H1 (cell line): ENCODE data around the gene GNAS. TPM values are rescaled to one million over a fixed set of nuclear protein-coding genes. Genes with fewer than 3 reads are reported as not detected.
A peak's percentile ranks its signal among the peaks of the same experiment; 100 is the strongest.

ENCODE experiments used
- CTCF ChIA-PET: fragments of 300-600 bp; sonication (Branson Sonifier 250); formaldehyde crosslinking; loops from one replicate; lab custom pipeline; 2021; ENCODE audit not compliant: partially characterized antibody; lab: Charles Lee
- POLR2A ChIA-PET: fragments of 300-600 bp; sonication (Branson Sonifier 250); formaldehyde crosslinking; loops from one replicate; lab custom pipeline; 2021; ENCODE audit warnings: inconsistent platforms; ENCODE audit not compliant: partially characterized antibody; lab: Charles Lee
- DNase-seq, 2 experiments: peaks; one replicate each; pipeline versions ENCODE4 v3.0.0 to v3.0.0-alpha.2; 2010 to 2022; ENCODE audit warnings: low spot score in 2 of 2, low read depth in 1 of 2, mixed read lengths in 1 of 2
- FAIRE-seq: peaks from 2 replicates; lab custom pipeline; 2011; peaks lifted over from hg19 to GRCh38; lab: Jason Lieb, UNC
- H2AFZ ChIP-seq: 2 replicates; pipeline ENCODE4 v1.8.1; 2012; ENCODE audit warnings: low read length, inconsistent platforms
- H2AK5ac ChIP-seq: 2 replicates; pipeline ENCODE4 v1.6.1; 2013; ENCODE audit warnings: low read depth, low read length
- H2BK120ac ChIP-seq: replicated peaks from 2 replicates; pipeline ENCODE3; 2013; ENCODE audit warnings: low read depth, low read length, inconsistent platforms
- H2BK12ac ChIP-seq: 2 replicates; pipeline ENCODE4 v1.6.1; 2013; ENCODE audit warnings: low read depth, low read length
- H2BK15ac ChIP-seq: 2 replicates; pipeline ENCODE4 v1.6.1; 2013; ENCODE audit warnings: low read length
- H2BK20ac ChIP-seq: 2 replicates; pipeline ENCODE4 v1.6.1; 2013; ENCODE audit warnings: low read length
- H2BK5ac ChIP-seq: 2 replicates; pipeline ENCODE4 v1.6.1; 2013; ENCODE audit warnings: low read depth, low read length
- H3K14ac ChIP-seq: 2 replicates; pipeline ENCODE4 v1.6.1; 2013; ENCODE audit warnings: inconsistent platforms; ENCODE audit not compliant: insufficient read length
- H3K18ac ChIP-seq: 2 replicates; pipeline ENCODE4 v1.6.1; 2013; ENCODE audit warnings: low read length; ENCODE audit errors: extremely low read depth
- H3K23ac ChIP-seq: 2 replicates; pipeline ENCODE4 v1.6.1; 2013; ENCODE audit warnings: inconsistent platforms; ENCODE audit not compliant: insufficient read length
- H3K23me2 ChIP-seq: 2 replicates; pipeline ENCODE4 v1.6.1; 2013; ENCODE audit warnings: low read depth, low read length
- H3K27ac ChIP-seq: 2 replicates; pipeline ENCODE4 v1.6.1; 2011; ENCODE audit warnings: low read depth, low read length, inconsistent platforms
- H3K27me3 ChIP-seq, 4 experiments: replicated peaks in 1 of 4; 1 replicate in 1 of 4; 2 replicates in 3 of 4; pipeline versions ENCODE4 v1.6.1 to v1.8.1; 2011 to 2013; ENCODE audit warnings: low read length in 3 of 4, mild to moderate bottlenecking in 3 of 4, inconsistent platforms in 2 of 4, mixed read lengths in 2 of 4, moderate library complexity in 1 of 4; ENCODE audit not compliant: control insufficient read depth in 3 of 4, insufficient read depth in 3 of 4; ENCODE audit errors: extremely low read depth in 1 of 4
- H3K36me3 ChIP-seq, 4 experiments: 2 replicates each; pipeline versions ENCODE4 v1.6.1 to v1.8.1; 2011 to 2013; ENCODE audit warnings: mild to moderate bottlenecking in 4 of 4, low read length in 3 of 4, moderate library complexity in 2 of 4, control low read depth in 1 of 4, inconsistent platforms in 1 of 4; ENCODE audit not compliant: insufficient read depth in 4 of 4, control insufficient read depth in 2 of 4
- H3K4ac ChIP-seq: replicated peaks from 2 replicates; pipeline ENCODE3; 2013; ENCODE audit warnings: low read length, low read depth, mixed read lengths, inconsistent platforms; ENCODE audit not compliant: insufficient read length
- H3K4me1 ChIP-seq, 4 experiments: replicated peaks in 1 of 4; 1 replicate in 1 of 4; 2 replicates in 3 of 4; pipeline versions ENCODE4 v1.6.1 to v1.8.1; 2011 to 2013; ENCODE audit warnings: low read length in 3 of 4, inconsistent platforms in 2 of 4, mixed read lengths in 1 of 4; ENCODE audit not compliant: insufficient read depth in 4 of 4, control insufficient read depth in 3 of 4
- H3K4me2 ChIP-seq, 2 experiments: 2 replicates each; pipeline versions ENCODE4 v1.6.1 to v1.8.1; 2011 to 2013; ENCODE audit warnings: low read depth in 2 of 2, low read length in 2 of 2, control low read depth in 1 of 2, inconsistent platforms in 1 of 2, mild to moderate bottlenecking in 1 of 2; ENCODE audit not compliant: insufficient read depth in 1 of 2
- H3K4me3 ChIP-seq, 4 experiments: fragments of 200-600, 300-600 bp in 1 of 4; sonication (generic), shearing (Covaris generic), sonication (Bioruptor Twin) in 1 of 4; 2 replicates each; pipeline versions ENCODE4 v1.5.1 to v1.8.1; 2011 to 2016; ENCODE audit warnings: low read length in 4 of 4, low read depth in 3 of 4, control low read depth in 2 of 4, inconsistent platforms in 2 of 4, mild to moderate bottlenecking in 2 of 4, mixed read lengths in 1 of 4, moderate library complexity in 1 of 4; ENCODE audit not compliant: insufficient read depth in 2 of 4; ENCODE audit errors: extremely low read depth in 1 of 4
- H3K56ac ChIP-seq: replicated peaks from 2 replicates; pipeline ENCODE3; 2013; ENCODE audit warnings: low read depth, mild to moderate bottlenecking, mixed read lengths, low read length, inconsistent platforms; ENCODE audit not compliant: insufficient read length
- H3K79me1 ChIP-seq: 2 replicates; pipeline ENCODE4 v1.6.1; 2013; ENCODE audit warnings: low read depth, low read length, control low read depth
- H3K79me2 ChIP-seq, 2 experiments: 2 replicates each; pipeline versions ENCODE4 v1.6.1 to v1.8.1; 2012 to 2013; ENCODE audit warnings: low read length in 2 of 2, mild to moderate bottlenecking in 2 of 2, inconsistent platforms in 1 of 2; ENCODE audit not compliant: insufficient read depth in 2 of 2, control insufficient read depth in 1 of 2
- H3K9ac ChIP-seq, 4 experiments: replicated peaks in 1 of 4; 1 replicate in 1 of 4; 2 replicates in 3 of 4; pipeline versions ENCODE4 v1.6.1 to v1.8.1; 2011 to 2013; ENCODE audit warnings: low read depth in 3 of 4, low read length in 3 of 4, control low read depth in 2 of 4, mild to moderate bottlenecking in 2 of 4, moderate library complexity in 2 of 4, inconsistent platforms in 1 of 4; ENCODE audit errors: extremely low read depth in 1 of 4
- H3K9me3 ChIP-seq, 2 experiments: 2 replicates each; pipeline versions ENCODE4 v1.6.1 to v1.8.1; 2012 to 2013; ENCODE audit warnings: mild to moderate bottlenecking in 2 of 2, moderate library complexity in 2 of 2, control low read depth in 1 of 2, inconsistent platforms in 1 of 2, low read depth in 1 of 2, low read length in 1 of 2, mixed read lengths in 1 of 2; ENCODE audit not compliant: insufficient read depth in 2 of 2
- H4K20me1 ChIP-seq, 2 experiments: replicated peaks in 1 of 2; 2 replicates each; pipeline versions ENCODE3 to v1.8.1; 2011 to 2013; ENCODE audit warnings: inconsistent platforms in 2 of 2, low read length in 2 of 2, mild to moderate bottlenecking in 1 of 2; ENCODE audit not compliant: insufficient read depth in 2 of 2, control insufficient read depth in 1 of 2
- H4K5ac ChIP-seq: 2 replicates; pipeline ENCODE4 v1.6.1; 2013; ENCODE audit warnings: low read length, low read depth, mixed read lengths, inconsistent platforms; ENCODE audit not compliant: insufficient read length
- H4K8ac ChIP-seq: 2 replicates; pipeline ENCODE4 v1.8.0; 2013; ENCODE audit warnings: mild to moderate bottlenecking, moderate library complexity, low read length, inconsistent platforms; ENCODE audit not compliant: insufficient read depth; ENCODE audit errors: extremely low read depth
- H4K91ac ChIP-seq: replicated peaks from 2 replicates; pipeline ENCODE3; 2013; ENCODE audit warnings: low read length, mixed read lengths, inconsistent platforms; ENCODE audit not compliant: insufficient read length
- BACH1 ChIP-seq: IDR thresholded peaks from 2 replicates; pipeline ENCODE4 v1.6.1; 2012; ENCODE audit warnings: low read length, improper control_type of control experiment
- CBX5 ChIP-seq: fragments of 300-800, 300-1000 bp; sonication (generic); IDR thresholded peaks from 2 replicates; pipeline ENCODE4 v1.7.1; 2016; ENCODE audit warnings: antibody characterized with exemption, low read length, low read depth
- CBX8 ChIP-seq: fragments of 300-800, 300-1000 bp; sonication (generic); IDR thresholded peaks from 2 replicates; pipeline ENCODE4 v1.7.1; 2016; ENCODE audit warnings: low read depth, low read length, borderline replicate concordance
- E2F6 ChIP-seq: IDR thresholded peaks from 2 replicates; pipeline ENCODE4 v1.6.1; 2012; ENCODE audit warnings: inconsistent platforms
- EZH2 ChIP-seq: fragments of 200-600 bp; sonication (generic); IDR thresholded peaks from 2 replicates; pipeline ENCODE4 v1.7.1; 2012; ENCODE audit warnings: low read depth, mild to moderate bottlenecking, moderate library complexity, low read length, inconsistent platforms; ENCODE audit not compliant: severe bottlenecking
- JUN ChIP-seq: IDR thresholded peaks from 2 replicates; pipeline ENCODE4 v1.6.1; 2011; ENCODE audit warnings: low read depth, mild to moderate bottlenecking, improper control_type of control experiment, low read length
- MAX ChIP-seq: IDR thresholded peaks from 2 replicates; pipeline ENCODE4 v1.6.1; 2012; ENCODE audit warnings: inconsistent platforms
- SIN3A ChIP-seq, 2 experiments: IDR thresholded peaks in 1 of 2; conservative IDR thresholded peaks in 1 of 2; 2 replicates each; pipeline ENCODE4 v1.6.1; 2011 to 2012; ENCODE audit warnings: low read length in 2 of 2, improper control_type of control experiment in 1 of 2, low read depth in 1 of 2, mild to moderate bottlenecking in 1 of 2
- WGBS, 2 experiments: shearing (Covaris generic) in 1 of 2; methylation state at CpG; one replicate each; pipeline versions ENCODE4 v1.1.6 to v1.1.7; 2013 to 2015; ENCODE audit warnings: low lambda C conversion rate in 2 of 2, mixed read lengths in 2 of 2, inconsistent platforms in 1 of 2, low coverage in 1 of 2, missing lambda C conversion rate in 1 of 2; ENCODE audit not compliant: insufficient replicate concordance in 2 of 2, insufficient coverage in 1 of 2, insufficient read length in 1 of 2; ENCODE audit errors: extremely low coverage in 1 of 2, missing lambda C conversion rate in 1 of 2; 5-methylcytosine and 5-hydroxymethylcytosine counted together
- polyA plus RNA-seq, 7 experiments: library from polyadenylated mRNA; depleted of rRNA in 3 of 7; stranded (reverse) in 5 of 7; unstranded in 2 of 7; fragments of >200 nt in 5 of 7; fragments of 200-250 nt in 2 of 7; gene quantifications; 1 replicate in 5 of 7; 2 replicates in 1 of 7; 4 replicates in 1 of 7; pipeline versions ENCODE4 v1.2.1 to v1.2.3, GENCODE V29; 2011 to 2013; ENCODE audit warnings: missing spikeins in 2 of 7, mixed read lengths in 2 of 7
- total RNA-seq: library from RNA; stranded (reverse); fragmentation: NEBNext Ultra II Directional; extraction: Animal tissue kit (Norgen Biotek cat#: 25700); gene quantifications from 2 replicates; pipeline ENCODE4 v1.2.1, GENCODE V29; 2021

GNAS gene
- total and polyA plus RNA-seq, 2 of the 8 experiments (the other 6 are each of a cell fraction or from before 2014, with no cell fraction given) = 989 to 1,613 TPM

- 26% methylated on average over 41 of the region's 41 CpGs; no CpG with 5 or more reads in 1 of the 2 experiments for WGBS, 2 experiments
- DNase-seq (peak in 1 of 2 experiments; percentile 71), FAIRE-seq (no peak)
- ChIA-PET POLR2A (interaction anchor here (0.8 to 13.4 kb wide), 18 partner anchors 10 to 562 kb away, joined by 3 to 163 read pairs (median 4); partner anchors contain the start of gene STX16), CTCF (interaction anchor here (0.5 to 5.0 kb wide), 24 partner anchors 8 to 1232 kb away, joined by 3 to 57 read pairs (median 3); partner anchors contain the start of gene STX16)
- Histone ChIP-seq H2AK5ac (peak overlapping the region; percentile 58; the same call in 1 of the 2 replicates), H3K14ac (no peak overlapping the region), H3K4me3 (peak overlapping the region; percentile 68 to 88 (median 78)), H4K8ac (peak overlapping the region; percentile 75; the same call in 1 of the 2 replicates), H3K18ac (peak overlapping the region; percentile 82), H3K23ac (no peak overlapping the region), H2BK20ac (0 out of 2 replicates have a peak overlapping the region, but pooled peaks have one; percentile 15), H3K27me3 (peaks cover 22 to 54% (median 48%) of the 10 kb centered on the region in 4 experiments), H2BK120ac (peak overlapping the region; percentile 38), H3K79me1 (peaks cover 4% of the 10 kb centered on the region; the same call in 1 of the 2 replicates), H3K4me2 (peak overlapping the region; percentile 98), H4K5ac (peak overlapping the region; percentile 21), H3K36me3 (peaks cover 0 to 21% (median 10%) of the 10 kb centered on the region in 4 experiments; a peak in 5 of 8 replicates), H2BK12ac (peak overlapping the region; percentile 93), H3K9me3 (no peaks in the 10 kb centered on the region; a peak in 1 of 4 replicates), H3K4ac (peak overlapping the region; percentile 74), H3K56ac (peak overlapping the region; percentile 9), H3K4me1 (peaks cover 0 to 30% (median 18%) of the 10 kb centered on the region in 4 experiments; a peak in 6 of 7 replicates), H3K23me2 (peaks cover 21% of the 10 kb centered on the region), H4K91ac (peak overlapping the region; percentile 37), H3K79me2 (peaks cover 34 to 58% of the 10 kb centered on the region in 2 experiments), H3K9ac (peak overlapping the region in 3 of 4 experiments; percentile 26 to 64 (median 41); a peak in 6 of 7 replicates), H2AFZ (no peak overlapping the region), H3K27ac (no peak overlapping the region), H2BK15ac (peak overlapping the region; percentile 72; the same call in 1 of the 2 replicates), H2BK5ac (0 out of 2 replicates have a peak overlapping the region, but pooled peaks have one; percentile 83), H4K20me1 (peaks cover 4 to 17% of the 10 kb centered on the region in 2 experiments)
- TF ChIP-seq CBX5 = no peak
- no peak for TF ChIP-seq JUN
- no peak for TF ChIP-seq E2F6
- TF ChIP-seq BACH1 = no peak
- no peak for TF ChIP-seq CBX8
- peak; percentile 54 for TF ChIP-seq EZH2
- TF ChIP-seq SIN3A (conservative IDR thresholded peaks at IDR 0.05 in 1 of 2, IDR thresholded peaks at IDR 0.05 in 1 of 2; ENCODE audit: low read depth in 1 of 2, low read length in 2 of 2) = no peak
- peak; percentile 75 for TF ChIP-seq MAX
Observed at GRCh38 chr20:58851221-58851968, 1.1 kb upstream of the GNAS start.
